HG03442 (cell line): Measurements from ENCODE around the gene MC1R.
"Not testable (repeated sequence)": the region's sequence is repeated elsewhere in the genome, so short reads cannot be mapped to it uniquely, and the experiment has no call there.

Experiments used
- ATAC-seq: cut with Tn5 transposase; IDR thresholded peaks from one replicate; pipeline ENCODE4 v1.9.1; 2021; ENCODE audit warnings: mild to moderate bottlenecking, moderate library complexity; ENCODE audit not compliant: unreplicated experiment

Gene MC1R

GRCh38 chr16:89957216-89957785 is 38.6 kb downstream of the MC1R start:
- ATAC-seq: no peak

DNA sequence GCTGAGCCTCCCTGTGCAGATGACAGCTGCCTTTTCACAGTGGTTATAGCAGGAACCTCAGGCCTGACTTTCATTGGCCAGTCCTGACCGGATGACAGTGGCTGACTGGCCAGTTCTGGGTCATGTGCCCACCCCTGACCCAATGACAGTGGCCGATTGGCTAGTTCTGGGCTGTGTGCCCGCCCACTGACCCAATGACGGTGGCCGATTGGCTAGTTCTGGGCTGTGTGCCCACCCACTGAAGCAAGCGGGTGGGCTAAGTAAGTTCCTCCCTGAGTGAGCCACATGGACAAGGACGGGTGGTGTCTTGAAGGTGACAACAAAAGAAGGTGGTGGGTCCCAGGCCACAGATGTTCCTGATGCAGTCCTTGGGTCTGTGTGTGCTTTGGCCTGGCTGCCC is 39.4 kb downstream of the MC1R start:
- ATAC-seq: no peak

DNA sequence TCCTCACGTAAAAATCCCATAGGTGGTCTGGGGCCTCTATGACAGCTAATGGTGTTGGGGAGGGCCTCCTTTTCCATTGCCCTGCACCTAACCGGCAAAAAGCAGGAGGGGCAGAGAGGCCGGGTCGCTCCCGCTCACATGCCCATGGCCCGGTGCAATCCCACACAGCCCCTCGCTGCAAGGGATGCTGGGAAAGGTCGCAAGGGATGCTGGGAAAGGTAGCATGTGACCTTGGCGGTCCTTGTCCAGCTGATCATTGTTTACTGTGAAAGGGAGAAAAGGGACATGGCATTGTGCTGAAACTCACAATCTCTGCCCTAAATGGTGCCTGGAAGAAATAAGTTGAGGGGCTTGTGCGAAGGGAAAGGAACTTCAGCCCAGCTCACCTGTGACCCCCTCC is 39.9 kb downstream of the MC1R start:
- no peak for ATAC-seq

DNA sequence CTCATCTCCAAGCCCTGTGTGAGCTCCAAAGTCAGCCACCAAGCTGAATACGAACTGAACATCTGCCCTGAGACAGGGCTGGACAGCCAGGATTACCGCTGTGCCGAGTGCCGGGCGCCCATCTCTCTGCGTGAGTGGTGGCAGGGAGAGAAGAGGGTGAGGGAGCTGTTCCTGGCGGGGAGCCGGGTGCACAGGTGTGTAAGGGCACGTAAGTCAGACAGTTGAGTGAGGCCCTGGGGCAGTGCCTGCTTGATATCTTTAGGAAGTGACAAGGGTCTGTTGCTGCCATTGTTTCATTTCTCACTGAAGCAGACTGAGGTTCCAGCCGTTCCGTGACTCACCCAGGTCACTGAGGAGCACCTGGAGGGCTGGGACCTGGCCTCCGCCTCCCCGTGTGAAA is 42.3 kb downstream of the MC1R start:
- no peak for ATAC-seq

DNA sequence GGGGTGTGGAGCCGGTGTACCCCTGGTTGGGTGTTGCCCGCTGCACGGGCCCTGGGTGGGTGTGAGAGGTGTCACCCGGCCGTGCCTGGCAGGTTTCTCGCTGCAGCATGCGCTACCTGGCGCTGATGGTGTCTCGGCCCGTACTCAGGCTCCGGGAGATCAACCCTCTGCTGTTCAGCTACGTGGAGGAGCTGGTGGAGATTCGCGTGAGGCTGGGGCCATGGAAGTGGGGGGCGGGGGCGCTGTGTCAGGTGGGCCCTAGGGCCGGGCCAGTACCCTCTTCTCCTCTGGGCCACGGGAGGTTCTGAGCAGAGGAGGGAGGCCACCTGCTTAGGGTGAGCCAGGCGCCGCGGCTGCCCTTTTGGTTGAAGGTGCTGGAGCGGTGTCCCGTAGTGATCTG is 43.3 kb downstream of the MC1R start:
- ATAC-seq: no peak

- no peak for ATAC-seq
These were observed 44.3 kb downstream of the MC1R start for GRCh38 chr16:89962754-89963498.

DNA sequence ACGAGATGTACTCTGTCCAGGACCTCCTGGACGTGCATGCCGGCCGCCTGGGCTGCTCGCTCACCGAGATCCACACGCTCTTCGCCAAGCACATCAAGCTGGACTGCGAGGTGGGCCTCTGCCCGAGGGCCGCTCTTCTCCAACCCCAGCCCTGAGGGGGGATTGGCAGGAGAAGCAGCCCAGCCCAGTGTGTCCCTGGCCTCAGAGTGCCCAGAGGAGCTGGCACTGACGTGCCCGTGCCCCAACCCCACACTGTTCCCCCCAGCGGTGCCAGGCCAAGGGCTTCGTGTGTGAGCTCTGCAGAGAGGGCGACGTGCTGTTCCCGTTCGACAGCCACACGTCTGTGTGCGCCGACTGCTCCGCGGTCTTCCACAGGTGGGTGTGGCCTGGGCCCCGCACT is 45.5 kb downstream of the MC1R start:
- ATAC-seq: no peak

GRCh38 chr16:89965447-89966225 is 47.0 kb downstream of the MC1R start:
- no peak for ATAC-seq

DNA sequence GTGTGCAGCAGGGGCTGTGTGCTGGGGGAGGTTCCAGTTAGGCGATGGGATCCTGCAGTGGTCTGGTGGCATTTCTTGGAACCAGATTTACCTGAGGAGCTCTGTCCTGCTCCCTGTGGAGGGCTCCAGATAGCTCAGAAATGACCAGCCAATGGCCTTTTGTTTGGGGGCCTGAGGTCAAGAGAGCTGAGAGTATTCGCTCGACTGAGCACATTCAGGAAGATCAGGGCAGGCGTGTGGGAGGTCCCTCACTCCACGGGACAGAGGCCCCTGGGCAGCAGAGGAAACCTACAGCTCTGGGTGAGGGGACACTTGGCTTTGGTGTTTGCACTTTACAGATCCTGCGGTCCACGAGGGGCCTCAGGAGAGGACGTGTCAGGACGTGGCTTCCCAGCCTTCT is 48.1 kb downstream of the MC1R start:
- no peak for ATAC-seq

DNA sequence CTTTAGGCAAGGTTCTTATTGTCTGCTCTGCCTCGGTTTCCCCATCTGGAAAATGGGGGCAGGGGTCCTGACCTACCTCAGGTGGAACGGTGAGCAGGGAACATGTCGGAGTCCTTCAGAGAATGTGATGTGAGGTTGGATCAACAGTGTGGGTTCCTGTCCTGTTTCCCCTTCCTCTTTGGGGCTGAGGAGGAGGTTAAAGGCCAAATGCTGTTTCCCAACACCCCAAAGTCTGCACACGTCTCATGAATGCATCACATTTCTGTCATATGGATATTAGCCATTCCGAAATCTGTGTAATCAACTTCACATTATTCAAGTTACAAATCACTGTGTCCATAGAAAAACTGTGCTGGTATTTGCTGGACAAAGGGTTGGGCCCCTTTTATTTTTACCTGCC is 48.8 kb downstream of the MC1R start:
- ATAC-seq: not testable (repeated sequence)

- ATAC-seq: not testable (repeated sequence)
These were observed 49.4 kb downstream of the MC1R start for GRCh38 chr16:89968074-89968473.

DNA sequence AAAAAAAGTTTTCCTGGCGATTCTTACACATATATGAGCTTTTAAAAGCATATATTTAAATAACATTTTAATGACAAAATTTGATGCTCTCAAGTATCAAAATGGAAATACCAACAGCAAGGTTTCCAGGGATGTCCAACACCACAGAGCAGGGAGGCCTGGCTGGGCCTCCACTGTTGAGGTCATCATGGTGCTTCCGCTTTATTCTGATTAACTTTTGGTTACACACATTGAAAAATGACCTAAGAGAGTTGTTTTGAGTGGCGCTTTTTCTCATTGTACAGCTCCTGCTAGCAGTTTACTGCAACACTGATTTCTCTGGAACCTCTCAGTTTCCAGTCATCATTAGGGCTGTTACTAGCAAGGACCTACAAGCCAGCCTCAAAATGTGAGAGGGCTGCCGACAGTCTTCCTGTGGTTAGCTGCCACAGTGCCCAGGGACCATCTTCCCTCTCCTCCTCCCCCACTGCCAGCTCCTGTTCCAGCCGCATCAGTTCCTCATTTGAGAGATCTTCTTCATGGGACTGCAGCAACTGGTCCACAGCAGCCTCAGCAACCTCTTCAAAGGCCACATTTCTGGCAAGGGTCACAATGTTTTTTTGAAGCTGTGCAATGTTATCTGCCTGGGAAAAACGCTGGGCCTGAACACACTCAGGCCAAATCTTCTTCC is 51.2 kb downstream of the MC1R start:
- no peak for ATAC-seq
